H9 (cell line): ENCODE results near the gene CELA2A. TPM values are rescaled to one million over a fixed set of nuclear protein-coding genes. Genes with fewer than 3 reads are reported as not detected.

Source experiments
- DNase-seq: peaks from one replicate; pipeline ENCODE4 v3.0.0-alpha.2; 2017
- H2AFZ ChIP-seq: one replicate; pipeline ENCODE4 v1.6.1; 2013; ENCODE audit warnings: mild to moderate bottlenecking, low read length, control low read depth, moderate library complexity
- H2AK5ac ChIP-seq: 2 replicates; pipeline ENCODE4 v1.6.1; 2013; ENCODE audit warnings: low read length, control low read depth, mixed read lengths; ENCODE audit not compliant: insufficient read length
- H2BK120ac ChIP-seq: one replicate; pipeline ENCODE4 v1.6.1; 2013; ENCODE audit warnings: low read depth, mild to moderate bottlenecking, low read length, control low read depth, inconsistent platforms; ENCODE audit not compliant: poor library complexity, severe bottlenecking
- H2BK12ac ChIP-seq: 2 replicates; pipeline ENCODE4 v1.6.1; 2013; ENCODE audit warnings: low read length, control low read depth, mixed read lengths, low read depth; ENCODE audit not compliant: insufficient read length
- H2BK15ac ChIP-seq: 2 replicates; pipeline ENCODE4 v1.6.1; 2013; ENCODE audit warnings: low read depth, low read length, control low read depth
- H2BK20ac ChIP-seq: one replicate; pipeline ENCODE4 v1.6.1; 2013; ENCODE audit warnings: low read depth, mild to moderate bottlenecking, low read length, control low read depth, inconsistent platforms; ENCODE audit not compliant: poor library complexity, severe bottlenecking
- H2BK5ac ChIP-seq: 2 replicates; pipeline ENCODE4 v1.6.1; 2013; ENCODE audit warnings: low read length, control low read depth, mixed read lengths; ENCODE audit not compliant: insufficient read length
- H3K14ac ChIP-seq: 2 replicates; pipeline ENCODE4 v1.6.1; 2013; ENCODE audit warnings: low read length, control low read depth; ENCODE audit not compliant: insufficient read depth
- H3K18ac ChIP-seq: 2 replicates; pipeline ENCODE4 v1.6.1; 2013; ENCODE audit warnings: low read depth, mild to moderate bottlenecking, mixed read lengths, low read length, control low read depth; ENCODE audit not compliant: insufficient read length
- H3K23ac ChIP-seq: 2 replicates; pipeline ENCODE4 v1.6.1; 2013; ENCODE audit warnings: low read length, control low read depth, mixed read lengths, low read depth; ENCODE audit not compliant: insufficient read length
- H3K23me2 ChIP-seq: 2 replicates; pipeline ENCODE4 v1.6.1; 2013; ENCODE audit warnings: low read depth, mild to moderate bottlenecking, mixed read lengths, low read length, control low read depth; ENCODE audit not compliant: insufficient read length, poor library complexity, severe bottlenecking
- H3K27ac ChIP-seq: 2 replicates; pipeline ENCODE4 v1.5.1; 2013; ENCODE audit warnings: low read length, control low read depth, mixed read lengths, low read depth; ENCODE audit not compliant: insufficient read length
- H3K27me3 ChIP-seq: 2 replicates; pipeline ENCODE4 v1.6.1; 2013; ENCODE audit warnings: low read length, control low read depth, inconsistent platforms; ENCODE audit not compliant: insufficient read depth
- H3K4ac ChIP-seq: 2 replicates; pipeline ENCODE4 v1.6.1; 2013; ENCODE audit warnings: low read depth, mild to moderate bottlenecking, control low read depth, inconsistent platforms, low read length, moderate library complexity
- H3K4me1 ChIP-seq: 2 replicates; pipeline ENCODE4 v1.6.1; 2013; ENCODE audit warnings: low read length, control low read depth, inconsistent platforms; ENCODE audit not compliant: insufficient read depth
- H3K4me2 ChIP-seq: 2 replicates; pipeline ENCODE4 v1.6.1; 2013; ENCODE audit warnings: low read length, control low read depth, mixed read lengths; ENCODE audit not compliant: insufficient read length, insufficient read depth
- H3K56ac ChIP-seq: 2 replicates; pipeline ENCODE4 v1.6.1; 2013; ENCODE audit warnings: low read depth, mild to moderate bottlenecking, mixed read lengths, low read length, control low read depth; ENCODE audit not compliant: insufficient read length
- H3K79me1 ChIP-seq: 2 replicates; pipeline ENCODE4 v1.6.1; 2013; ENCODE audit warnings: low read depth, mild to moderate bottlenecking, moderate library complexity, low read length, control low read depth, inconsistent platforms; ENCODE audit not compliant: insufficient read depth, poor library complexity, severe bottlenecking
- H3K79me2 ChIP-seq: 2 replicates; pipeline ENCODE4 v1.6.1; 2013; ENCODE audit warnings: low read length, control low read depth, inconsistent platforms; ENCODE audit not compliant: insufficient read depth
- H3K9ac ChIP-seq: 2 replicates; pipeline ENCODE4 v1.6.1; 2013; ENCODE audit warnings: low read length, control low read depth, mixed read lengths; ENCODE audit not compliant: insufficient read length; ENCODE audit errors: extremely low read depth
- H3K9me3 ChIP-seq: one replicate; pipeline ENCODE4 v1.6.1; 2013; ENCODE audit warnings: low read depth, low read length, inconsistent platforms; ENCODE audit not compliant: control insufficient read depth
- H3T11ph ChIP-seq: one replicate; pipeline ENCODE4 v1.6.1; 2013; ENCODE audit warnings: mild to moderate bottlenecking, low read length, control low read depth, inconsistent platforms
- H4K20me1 ChIP-seq: one replicate; pipeline ENCODE4 v1.6.1; 2013; ENCODE audit not compliant: control insufficient read depth, insufficient read length, insufficient read depth
- H4K5ac ChIP-seq: 2 replicates; pipeline ENCODE4 v1.6.1; 2013; ENCODE audit warnings: low read depth, mild to moderate bottlenecking, mixed read lengths, low read length, control low read depth; ENCODE audit not compliant: insufficient read length
- H4K8ac ChIP-seq: replicated peaks from 2 replicates; pipeline ENCODE4 v1.6.1; 2013; ENCODE audit warnings: low read length, control low read depth, mixed read lengths, low read depth; ENCODE audit not compliant: insufficient read length
- H4K91ac ChIP-seq: 2 replicates; pipeline ENCODE4 v1.6.1; 2013; ENCODE audit warnings: low read depth, mild to moderate bottlenecking, moderate library complexity, mixed read lengths, low read length, control low read depth; ENCODE audit not compliant: insufficient read length
- H3K27ac Mint-ChIP-seq, 3 experiments: 2 replicates in 2 of 3; 3 replicates in 1 of 3; pipeline ENCODE4 v1.8.0; 2020 to 2021; ENCODE audit warnings: mixed read lengths in 3 of 3, mild to moderate bottlenecking in 1 of 3, moderate library complexity in 1 of 3
- H3K27me3 Mint-ChIP-seq: 2 replicates; pipeline ENCODE4 v1.8.0; 2021; ENCODE audit warnings: low read depth, mild to moderate bottlenecking, moderate library complexity, mixed read lengths
- H3K36me3 Mint-ChIP-seq, 3 experiments: 2 replicates in 2 of 3; 3 replicates in 1 of 3; pipeline ENCODE4 v1.8.0; 2020 to 2021; ENCODE audit warnings: low read depth in 3 of 3, mixed read lengths in 3 of 3; ENCODE audit not compliant: insufficient read depth in 1 of 3
- H3K4me1 Mint-ChIP-seq, 2 experiments: 2 replicates each; pipeline ENCODE4 v1.8.0; 2020; ENCODE audit warnings: mixed read lengths in 2 of 2
- H3K4me3 Mint-ChIP-seq, 2 experiments: 2 replicates in 1 of 2; 3 replicates in 1 of 2; pipeline ENCODE4 v1.8.0; 2020 to 2021; ENCODE audit warnings: mild to moderate bottlenecking in 2 of 2, mixed read lengths in 2 of 2, moderate library complexity in 1 of 2
- H3K9me3 Mint-ChIP-seq, 2 experiments: 2 replicates in 1 of 2; 3 replicates in 1 of 2; pipeline ENCODE4 v1.8.0; 2020; ENCODE audit warnings: mild to moderate bottlenecking in 2 of 2, mixed read lengths in 2 of 2, moderate library complexity in 1 of 2
- WGBS: extraction: QIAGEN DNeasy Blood & Tissue Kit; methylation state at CpG from one replicate; pipeline ENCODE4 v1.1.7; 2013; ENCODE audit warnings: missing lambda C conversion rate, low lambda C conversion rate, mixed read lengths; ENCODE audit not compliant: insufficient read length; ENCODE audit errors: extremely low coverage; 5-methylcytosine and 5-hydroxymethylcytosine counted together
- total RNA-seq: library from RNA; stranded (reverse); gene quantifications from 2 replicates; pipeline ENCODE4 v1.2.1, GENCODE V29; 2021
- TF ChIP-seq, protein P1 (sequence below): fragments of 200-600 bp; sonication (generic); conservative IDR thresholded peaks from 3 replicates; pipeline ENCODE4 v1.8.0; 2021; ENCODE audit warnings: antibody characterized with exemption, mild to moderate bottlenecking

Gene CELA2A
- total RNA-seq, 1 experiment from 2014 or later = not detected

- Histone ChIP-seq H3K4me2 (no peak within 1 kb of the TSS), H3K27me3 (no peaks in the 10 kb centered on the region), H4K8ac (no peak within 1 kb of the TSS), H3K9me3 (no peaks in the 10 kb centered on the region), H3K79me1 (no peaks in the 10 kb centered on the region), H3K23me2 (no peaks in the 10 kb centered on the region), H4K20me1 (no peaks in the 10 kb centered on the region), H3K14ac (no peak within 1 kb of the TSS), H2AK5ac (no peak within 1 kb of the TSS), H2BK15ac (no peak within 1 kb of the TSS), H3K18ac (no peak within 1 kb of the TSS), H2AFZ (no peak within 1 kb of the TSS), H2BK20ac (no peak within 1 kb of the TSS), H4K5ac (no peak within 1 kb of the TSS), H4K91ac (no peak within 1 kb of the TSS), H3T11ph (no peak within 1 kb of the TSS), H3K79me2 (no peaks in the 10 kb centered on the region), H2BK120ac (no peak within 1 kb of the TSS), H3K27ac (no peak within 1 kb of the TSS), H3K23ac (no peak within 1 kb of the TSS), H3K56ac (no peak within 1 kb of the TSS), H2BK5ac (no peak within 1 kb of the TSS), H3K4me1 (no peaks in the 10 kb centered on the region), H3K9ac (no peak within 1 kb of the TSS), H2BK12ac (no peak within 1 kb of the TSS), H3K4ac (no peak within 1 kb of the TSS)
- Mint-ChIP-seq H3K27me3 (peaks cover 2% of the 10 kb centered on the region), H3K9me3 (no peaks in the 10 kb centered on the region), H3K27ac (no peak within 1 kb of the TSS; a peak in 2 of 7 replicates), H3K4me1 (peaks cover 0 to 4% of the 10 kb centered on the region in 2 experiments; a peak in 2 of 4 replicates), H3K36me3 (no peaks in the 10 kb centered on the region), H3K4me3 (no peak within 1 kb of the TSS)
- no CpG with 5 or more reads among the region's 5 CpGs for WGBS
- TF ChIP-seq, protein P1, sequence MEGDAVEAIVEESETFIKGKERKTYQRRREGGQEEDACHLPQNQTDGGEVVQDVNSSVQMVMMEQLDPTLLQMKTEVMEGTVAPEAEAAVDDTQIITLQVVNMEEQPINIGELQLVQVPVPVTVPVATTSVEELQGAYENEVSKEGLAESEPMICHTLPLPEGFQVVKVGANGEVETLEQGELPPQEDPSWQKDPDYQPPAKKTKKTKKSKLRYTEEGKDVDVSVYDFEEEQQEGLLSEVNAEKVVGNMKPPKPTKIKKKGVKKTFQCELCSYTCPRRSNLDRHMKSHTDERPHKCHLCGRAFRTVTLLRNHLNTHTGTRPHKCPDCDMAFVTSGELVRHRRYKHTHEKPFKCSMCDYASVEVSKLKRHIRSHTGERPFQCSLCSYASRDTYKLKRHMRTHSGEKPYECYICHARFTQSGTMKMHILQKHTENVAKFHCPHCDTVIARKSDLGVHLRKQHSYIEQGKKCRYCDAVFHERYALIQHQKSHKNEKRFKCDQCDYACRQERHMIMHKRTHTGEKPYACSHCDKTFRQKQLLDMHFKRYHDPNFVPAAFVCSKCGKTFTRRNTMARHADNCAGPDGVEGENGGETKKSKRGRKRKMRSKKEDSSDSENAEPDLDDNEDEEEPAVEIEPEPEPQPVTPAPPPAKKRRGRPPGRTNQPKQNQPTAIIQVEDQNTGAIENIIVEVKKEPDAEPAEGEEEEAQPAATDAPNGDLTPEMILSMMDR = no peak
- no peak for DNase-seq
Observed at GRCh38 chr1:15475752-15476314, 19.3 kb downstream of the CELA2A start, which contains the start of gene CELA2B. Gene CELA2B (plus strand): TSS chr1:15476104. CDS start chr1:15476126, 22 bp downstream.
